HL-60 (cell line): ENCODE data around the gene DNMT3A.

ENCODE experiments used
- DNase-seq, 2 experiments: peaks; one replicate each; pipeline ENCODE4 v3.0.0-alpha.2; 2010 to 2020; ENCODE audit warnings: low read depth in 1 of 2, low spot score in 1 of 2
- H3K27ac ChIP-seq: fragments of 250-450 bp; sonication (Bioruptor Pico); replicated peaks from 2 replicates; pipeline ENCODE4 v1.5.1; 2020; ENCODE audit warnings: mild to moderate bottlenecking, moderate library complexity
- H3K27me3 ChIP-seq: fragments of 250-450 bp; sonication (Bioruptor Pico); 2 replicates; pipeline ENCODE4 v1.5.1; 2021; ENCODE audit warnings: mild to moderate bottlenecking, moderate library complexity; ENCODE audit not compliant: insufficient read depth, poor library complexity, severe bottlenecking
- H3K4me3 ChIP-seq: replicated peaks from 2 replicates; pipeline ENCODE4 v1.5.1; 2011; ENCODE audit warnings: mild to moderate bottlenecking, control low read depth, low read length; ENCODE audit not compliant: insufficient read depth
- CTCF ChIP-seq: IDR thresholded peaks from one replicate; pipeline ENCODE4 v1.5.1; 2011; ENCODE audit warnings: low read length, control low read depth, inconsistent platforms; ENCODE audit not compliant: insufficient read depth
- GABPA ChIP-seq: IDR thresholded peaks from 2 replicates; pipeline ENCODE4 v1.6.1; 2012; ENCODE audit warnings: low read depth
- POLR2AphosphoS5 ChIP-seq: IDR thresholded peaks from 2 replicates; pipeline ENCODE4 v1.6.1; 2012; ENCODE audit warnings: low read depth
- REST ChIP-seq: IDR thresholded peaks from 2 replicates; pipeline ENCODE4 v1.6.1; 2012; ENCODE audit warnings: low read depth; ENCODE audit not compliant: insufficient replicate concordance
- SPI1 ChIP-seq: IDR thresholded peaks from 2 replicates; pipeline ENCODE4 v1.6.1; 2012; ENCODE audit warnings: low read depth, mild to moderate bottlenecking, borderline replicate concordance

Gene DNMT3A

GRCh38 chr2:25283921-25284320, 57.8 kb downstream of the DNMT3A start:
- Histone ChIP-seq H3K27ac (no peak overlapping the region), H3K4me3 (no peak overlapping the region), H3K27me3 (no peaks in the 10 kb centered on the region)
- TF ChIP-seq CTCF, result no peak
- no peak for TF ChIP-seq SPI1
- no peak for TF ChIP-seq POLR2AphosphoS5
- no peak for TF ChIP-seq GABPA
- no peak for TF ChIP-seq REST
- DNase-seq, result no peak

- DNase-seq, result no peak
- TF ChIP-seq REST, result no peak
- no peak for TF ChIP-seq GABPA
- no peak for TF ChIP-seq POLR2AphosphoS5
- no peak for TF ChIP-seq SPI1
- TF ChIP-seq CTCF, result no peak
- no peaks in the 10 kb centered on the region for H3K27me3 ChIP-seq
- H3K27ac ChIP-seq, result no peak overlapping the region
- no peak overlapping the region for H3K4me3 ChIP-seq
Observed at GRCh38 chr2:25281941-25282340, 59.8 kb downstream of the DNMT3A start.

- H3K27me3 ChIP-seq, result no peaks in the 10 kb centered on the region
- no peak overlapping the region for H3K27ac ChIP-seq
- no peak overlapping the region for H3K4me3 ChIP-seq
- no peak for DNase-seq
- no peak for TF ChIP-seq REST
- TF ChIP-seq GABPA, result no peak
- no peak for TF ChIP-seq SPI1
- no peak for TF ChIP-seq CTCF
- no peak for TF ChIP-seq POLR2AphosphoS5
Observed at GRCh38 chr2:25281522-25281921, 60.2 kb downstream of the DNMT3A start.
